ENCODE measurements around the gene RIN3.
A peak's percentile ranks its signal among the peaks of the same experiment; 100 is the strongest.

RIN3 gene

DNA sequence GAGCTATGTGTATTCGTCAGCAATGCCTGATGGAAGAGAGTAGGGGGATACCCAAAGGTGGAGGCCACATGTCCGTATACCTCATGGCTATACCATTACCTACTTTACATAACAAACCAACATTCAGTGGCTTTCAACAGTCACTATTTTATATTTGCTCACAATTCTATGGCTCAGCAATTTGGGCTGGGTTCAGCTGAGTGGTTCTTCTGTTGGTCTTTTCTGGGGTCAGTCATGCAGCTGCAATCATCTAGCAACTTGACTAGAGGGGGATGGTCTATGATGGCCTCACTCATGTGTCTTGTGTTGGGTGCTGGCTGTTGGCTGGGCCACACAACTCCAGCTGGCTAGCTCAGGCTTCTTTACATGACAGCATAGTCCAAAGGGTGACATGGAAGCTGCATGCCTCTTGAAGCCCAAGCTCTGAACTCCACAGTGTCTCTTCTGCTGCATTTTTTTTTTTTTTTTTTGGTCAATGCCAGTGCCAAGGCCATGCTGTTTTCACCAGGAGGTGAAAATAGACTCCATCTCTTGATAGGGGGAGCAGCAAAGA is 53.7 kb downstream of the RIN3 start:
- Mint-ChIP-seq H3K4me3 (no peak overlapping the region), H3K27ac (no peak overlapping the region), H3K36me3 (ENCODE audit: low read depth) (peaks cover 10% of the 10 kb centered on the region), H3K9me3 (peaks cover 18% of the 10 kb centered on the region), H3K27me3 (ENCODE audit: low read depth) (peaks cover 47% of the 10 kb centered on the region), H3K4me1 (ENCODE audit: low read depth) (peaks cover 35% of the 10 kb centered on the region)
- DNase-seq (ENCODE audit: low spot score): no peak

DNA sequence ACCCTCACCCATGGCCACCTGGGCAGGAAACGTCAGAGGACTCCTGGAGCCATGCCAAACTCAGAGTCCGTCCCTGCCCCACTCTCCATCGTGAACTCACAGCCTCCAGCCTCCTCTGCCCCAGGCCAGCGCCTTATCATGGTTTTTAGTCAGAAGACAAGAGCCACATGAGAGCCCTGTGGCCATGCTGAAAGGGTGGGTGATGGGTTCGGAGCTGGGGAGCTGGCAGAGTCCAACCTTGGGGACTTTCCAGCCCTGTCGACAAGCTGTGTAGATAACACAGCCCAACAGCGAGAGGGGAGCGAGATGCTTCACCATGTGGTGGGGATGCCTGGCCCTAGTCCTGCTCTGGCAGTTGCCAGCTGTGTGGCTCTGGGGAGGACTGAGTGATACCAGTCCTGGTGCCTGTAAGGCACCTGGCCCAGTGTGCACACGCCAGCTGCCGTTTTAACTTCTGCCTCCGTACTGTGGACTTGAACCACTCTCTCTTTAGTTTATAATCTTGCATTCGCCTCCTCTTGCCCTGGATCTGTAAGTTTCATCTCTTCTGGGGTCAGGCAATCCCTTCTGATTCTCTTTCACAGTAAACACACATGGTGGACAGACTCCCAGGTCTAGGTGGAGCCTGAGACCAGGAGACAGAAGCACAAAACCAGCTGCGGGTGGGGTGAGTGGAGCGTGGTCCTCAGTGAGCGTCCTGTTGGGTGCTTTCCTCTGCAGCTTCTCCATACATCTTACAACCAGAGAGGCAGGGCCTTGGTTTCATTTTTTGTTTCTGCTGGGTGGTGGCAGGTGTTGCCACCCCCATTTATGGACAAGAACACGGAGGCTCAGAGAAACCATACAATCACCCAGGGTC is 55.3 kb downstream of the RIN3 start:
- H3K4me1 Mint-ChIP-seq (ENCODE audit: low read depth): peaks cover 20% of the 10 kb centered on the region
- H3K36me3 Mint-ChIP-seq (ENCODE audit: low read depth): peaks cover 10% of the 10 kb centered on the region
- H3K4me3 Mint-ChIP-seq: peak overlapping the region; percentile 62
- H3K27me3 Mint-ChIP-seq (ENCODE audit: low read depth): peaks cover 52% of the 10 kb centered on the region
- DNase-seq (ENCODE audit: low spot score): no peak
- peak overlapping the region; percentile 67 for H3K27ac Mint-ChIP-seq
- peaks cover 18% of the 10 kb centered on the region for H3K9me3 Mint-ChIP-seq

DNA sequence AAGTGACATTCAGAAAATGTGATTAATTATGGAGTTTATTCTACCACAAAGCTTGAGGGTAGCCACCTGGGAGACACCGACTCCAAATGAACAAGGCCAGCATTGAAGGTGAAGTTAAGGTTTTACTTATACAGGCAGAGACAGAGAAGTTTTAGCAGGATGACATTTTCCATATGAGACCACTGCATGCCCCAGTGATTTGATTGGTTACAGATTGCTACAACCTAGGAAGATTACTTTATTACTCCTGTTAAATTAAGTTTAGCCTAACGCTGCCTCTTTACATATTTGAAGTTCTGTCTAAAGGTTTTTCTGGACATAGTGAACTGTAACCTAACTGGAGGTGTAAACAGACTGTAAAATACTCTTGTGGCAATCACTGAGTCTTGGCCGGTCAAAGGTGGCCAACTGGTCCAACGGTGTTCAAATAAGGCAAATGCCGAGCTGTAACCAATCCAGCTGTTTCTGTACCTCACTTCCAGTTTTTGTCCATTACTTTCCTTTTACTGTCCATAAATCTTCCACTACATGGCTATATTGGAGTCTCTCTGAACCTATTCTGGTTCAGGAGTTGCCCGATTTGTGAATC is 57.2 kb downstream of the RIN3 start:
- Mint-ChIP-seq H3K4me1 (ENCODE audit: low read depth) (peaks cover 16% of the 10 kb centered on the region), H3K27ac (no peak overlapping the region), H3K27me3 (ENCODE audit: low read depth) (peaks cover 56% of the 10 kb centered on the region), H3K9me3 (peaks cover 18% of the 10 kb centered on the region), H3K36me3 (ENCODE audit: low read depth) (peaks cover 10% of the 10 kb centered on the region), H3K4me3 (no peak overlapping the region)
- no peak for DNase-seq (ENCODE audit: low spot score)

DNA sequence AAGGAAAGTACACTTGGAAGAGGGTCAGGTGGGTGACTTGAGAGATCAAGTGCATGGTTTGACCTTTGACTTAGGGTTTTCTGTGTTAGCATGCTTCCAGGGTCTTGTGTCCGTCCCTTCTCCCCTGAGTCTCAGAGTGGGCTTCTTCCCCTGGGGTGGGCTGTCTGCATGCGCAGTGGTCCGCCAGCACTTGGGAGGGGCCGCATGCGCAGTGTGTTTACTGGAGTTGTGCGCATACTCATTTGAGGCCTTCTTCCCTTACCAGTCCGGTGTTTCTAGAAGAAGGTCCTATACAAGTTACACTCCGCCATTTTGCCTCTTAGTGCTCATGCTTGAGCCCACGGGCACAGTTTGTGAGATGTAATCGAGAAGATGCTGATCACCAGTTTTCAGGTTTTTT is 58.5 kb downstream of the RIN3 start:
- Mint-ChIP-seq H3K4me1 (ENCODE audit: low read depth) (peaks cover 22% of the 10 kb centered on the region), H3K27me3 (ENCODE audit: low read depth) (peaks cover 59% of the 10 kb centered on the region)

DNA sequence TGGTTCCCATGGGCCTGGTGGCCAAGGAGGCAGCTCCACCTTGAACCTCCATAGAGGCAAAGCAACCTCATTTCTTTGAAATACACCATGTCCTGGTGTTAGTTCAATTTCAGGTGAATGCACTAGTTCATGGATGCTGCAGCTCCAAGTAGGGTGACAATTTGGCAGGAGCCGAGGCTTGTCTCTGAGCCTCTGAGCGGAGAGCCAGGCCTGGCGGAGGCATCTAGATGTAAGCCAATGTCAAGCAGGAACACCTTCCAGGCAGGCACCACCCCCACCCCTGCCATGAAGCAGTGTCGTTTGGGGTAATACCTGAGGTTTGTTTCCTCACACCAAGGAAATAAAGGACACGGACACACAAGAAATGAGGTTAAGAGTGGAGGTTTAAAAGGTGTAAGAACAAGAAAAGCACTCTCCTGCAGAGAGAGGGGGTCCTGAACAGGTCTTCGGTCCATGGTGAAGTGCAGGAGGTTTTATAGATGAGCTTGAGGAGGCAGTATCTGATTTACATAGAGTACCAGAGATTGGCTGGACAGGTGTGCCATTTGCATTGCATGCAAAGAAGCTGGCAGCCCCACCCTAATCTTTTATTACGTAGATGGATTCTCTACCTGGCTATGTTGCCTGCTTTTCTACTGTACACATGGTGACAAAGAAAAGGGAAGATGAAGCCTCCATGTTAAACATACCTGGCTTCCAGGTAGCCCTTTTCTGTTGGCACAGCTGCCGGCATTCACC is 60.3 kb downstream of the RIN3 start:
- H3K36me3 Mint-ChIP-seq (ENCODE audit: low read depth): peaks cover 1% of the 10 kb centered on the region
- no peak for DNase-seq (ENCODE audit: low spot score)
- H3K27me3 Mint-ChIP-seq (ENCODE audit: low read depth): peaks cover 61% of the 10 kb centered on the region
- peaks cover 36% of the 10 kb centered on the region for H3K4me1 Mint-ChIP-seq (ENCODE audit: low read depth)
- no peak overlapping the region for H3K27ac Mint-ChIP-seq
- no peak overlapping the region for H3K4me3 Mint-ChIP-seq
- no peaks in the 10 kb centered on the region for H3K9me3 Mint-ChIP-seq

More for the DNA sequence above, 58.5 kb downstream of the RIN3 start:
- Mint-ChIP-seq H3K9me3 (peaks cover 10% of the 10 kb centered on the region), H3K36me3 (ENCODE audit: low read depth) (peaks cover 6% of the 10 kb centered on the region), H3K4me3 (no peak overlapping the region), H3K27ac (no peak overlapping the region)
- DNase-seq (ENCODE audit: low spot score): no peak

DNA sequence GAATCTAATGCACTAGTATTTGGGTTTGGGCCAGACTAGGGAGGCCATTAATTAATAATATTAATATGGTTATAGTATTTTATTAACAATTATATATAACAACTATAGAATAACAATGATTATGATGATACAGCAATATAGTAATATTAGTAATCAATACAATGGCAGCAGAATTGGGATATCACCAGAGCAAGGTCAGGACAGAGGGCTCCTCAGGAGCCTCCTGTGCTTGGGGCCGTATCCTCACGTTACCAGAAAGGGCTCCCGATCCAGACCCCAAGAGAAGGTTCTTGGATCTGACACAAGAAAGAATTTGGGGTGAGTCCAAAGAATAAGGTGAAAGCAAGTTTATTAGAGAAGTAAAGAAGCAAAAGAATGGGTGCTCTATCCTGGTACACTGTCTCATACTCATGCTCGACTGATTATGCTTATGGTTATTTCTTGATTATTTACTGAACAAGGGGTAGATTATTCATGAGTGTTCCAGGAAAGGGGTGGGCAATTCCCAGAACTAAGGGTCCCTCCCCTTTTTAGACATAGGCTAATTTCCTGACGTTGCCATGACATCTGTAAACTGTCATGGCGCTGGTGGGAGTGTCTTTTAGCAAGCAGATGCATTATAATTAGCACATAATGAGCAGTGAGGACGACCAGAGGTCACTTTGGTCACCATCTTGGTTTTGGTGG is 61.6 kb downstream of the RIN3 start:
- no peak overlapping the region for H3K27ac Mint-ChIP-seq
- peaks cover 30% of the 10 kb centered on the region for H3K4me1 Mint-ChIP-seq (ENCODE audit: low read depth)
- no peaks in the 10 kb centered on the region for H3K36me3 Mint-ChIP-seq (ENCODE audit: low read depth)
- no peaks in the 10 kb centered on the region for H3K9me3 Mint-ChIP-seq
- no peak for DNase-seq (ENCODE audit: low spot score)
- no peak overlapping the region for H3K4me3 Mint-ChIP-seq
- H3K27me3 Mint-ChIP-seq (ENCODE audit: low read depth): peaks cover 62% of the 10 kb centered on the region

DNA sequence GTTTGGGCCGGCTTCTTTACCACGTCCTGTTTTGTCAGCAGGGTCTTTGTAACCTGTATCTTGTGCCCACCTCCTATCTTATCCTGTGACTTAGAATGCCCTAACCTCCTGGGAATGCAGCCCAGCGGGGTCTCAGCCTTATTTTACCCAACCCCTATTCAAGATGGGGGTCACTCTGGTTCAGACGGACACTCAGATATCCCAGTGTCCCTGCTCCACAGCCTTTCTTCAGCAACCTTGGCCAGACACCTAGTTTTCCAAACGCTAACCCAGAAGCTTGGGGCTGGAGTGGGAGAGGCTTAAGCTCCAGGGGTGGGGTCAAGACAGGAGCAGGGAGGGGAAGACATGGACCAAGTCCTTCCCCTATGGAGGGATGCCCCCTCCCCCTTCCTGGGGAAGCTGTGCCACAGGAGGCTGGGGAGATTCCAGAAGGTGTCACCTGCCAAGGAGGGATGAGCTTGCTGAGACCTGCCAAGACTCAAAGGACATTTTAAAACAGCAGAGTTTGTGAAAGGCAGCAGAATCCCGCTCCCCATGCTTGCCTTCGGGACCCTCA is 62.2 kb downstream of the RIN3 start:
- Mint-ChIP-seq H3K9me3 (no peaks in the 10 kb centered on the region), H3K27me3 (ENCODE audit: low read depth) (peaks cover 62% of the 10 kb centered on the region), H3K4me1 (ENCODE audit: low read depth) (peaks cover 32% of the 10 kb centered on the region), H3K27ac (no peak overlapping the region), H3K4me3 (no peak overlapping the region), H3K36me3 (ENCODE audit: low read depth) (no peaks in the 10 kb centered on the region)
- no peak for DNase-seq (ENCODE audit: low spot score)

DNA sequence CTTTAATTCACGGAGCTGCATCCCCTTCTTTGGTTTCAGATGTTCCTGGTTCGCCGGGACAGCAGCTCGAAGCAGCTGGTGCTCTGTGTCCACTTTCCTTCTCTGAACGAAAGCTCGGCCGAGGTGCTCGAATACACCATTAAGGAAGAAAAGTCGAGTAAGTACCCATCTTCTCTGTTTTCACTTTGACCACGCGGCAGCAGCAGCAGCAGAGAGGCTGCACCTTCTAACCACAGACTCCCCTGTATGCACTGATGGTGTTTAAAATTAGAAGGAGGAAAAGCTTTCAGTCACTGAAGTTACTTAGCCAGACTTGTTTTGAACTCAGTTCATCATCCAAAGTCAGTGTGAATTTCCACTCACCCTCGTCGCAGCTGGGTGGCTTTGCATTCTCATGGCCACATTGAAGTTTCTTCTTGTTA is 63.8 kb downstream of the RIN3 start:
- DNase-seq (ENCODE audit: low spot score): no peak
- Mint-ChIP-seq H3K4me3 (peak overlapping the region; percentile 78), H3K27me3 (ENCODE audit: low read depth) (peaks cover 58% of the 10 kb centered on the region), H3K27ac (peak overlapping the region; percentile 72), H3K4me1 (ENCODE audit: low read depth) (peaks cover 29% of the 10 kb centered on the region), H3K9me3 (no peaks in the 10 kb centered on the region), H3K36me3 (ENCODE audit: low read depth) (no peaks in the 10 kb centered on the region)

DNA sequence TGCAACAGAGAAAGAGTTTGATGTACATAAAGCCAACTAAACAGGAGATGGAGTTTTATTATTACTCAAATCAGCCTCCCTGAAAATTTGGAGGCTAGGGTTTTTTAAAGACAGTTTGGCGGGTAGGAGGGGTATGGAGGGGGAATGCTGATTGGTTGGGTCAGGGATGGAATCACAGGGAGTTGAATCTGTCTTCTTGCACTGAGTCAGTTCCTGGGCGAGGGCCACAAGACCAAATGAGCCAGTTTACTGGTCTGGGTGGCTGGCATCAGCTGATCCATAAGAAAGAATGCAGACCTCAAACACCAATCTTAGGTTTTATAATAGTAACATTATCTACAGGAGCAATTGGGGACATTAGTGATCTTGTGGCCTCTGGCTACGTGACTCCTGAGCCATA is 64.9 kb downstream of the RIN3 start:
- Mint-ChIP-seq H3K9me3 (no peaks in the 10 kb centered on the region), H3K4me3 (no peak overlapping the region), H3K27me3 (ENCODE audit: low read depth) (peaks cover 63% of the 10 kb centered on the region), H3K27ac (no peak overlapping the region), H3K4me1 (ENCODE audit: low read depth) (peaks cover 37% of the 10 kb centered on the region), H3K36me3 (ENCODE audit: low read depth) (peaks cover 8% of the 10 kb centered on the region)
- no peak for DNase-seq (ENCODE audit: low spot score)

DNA sequence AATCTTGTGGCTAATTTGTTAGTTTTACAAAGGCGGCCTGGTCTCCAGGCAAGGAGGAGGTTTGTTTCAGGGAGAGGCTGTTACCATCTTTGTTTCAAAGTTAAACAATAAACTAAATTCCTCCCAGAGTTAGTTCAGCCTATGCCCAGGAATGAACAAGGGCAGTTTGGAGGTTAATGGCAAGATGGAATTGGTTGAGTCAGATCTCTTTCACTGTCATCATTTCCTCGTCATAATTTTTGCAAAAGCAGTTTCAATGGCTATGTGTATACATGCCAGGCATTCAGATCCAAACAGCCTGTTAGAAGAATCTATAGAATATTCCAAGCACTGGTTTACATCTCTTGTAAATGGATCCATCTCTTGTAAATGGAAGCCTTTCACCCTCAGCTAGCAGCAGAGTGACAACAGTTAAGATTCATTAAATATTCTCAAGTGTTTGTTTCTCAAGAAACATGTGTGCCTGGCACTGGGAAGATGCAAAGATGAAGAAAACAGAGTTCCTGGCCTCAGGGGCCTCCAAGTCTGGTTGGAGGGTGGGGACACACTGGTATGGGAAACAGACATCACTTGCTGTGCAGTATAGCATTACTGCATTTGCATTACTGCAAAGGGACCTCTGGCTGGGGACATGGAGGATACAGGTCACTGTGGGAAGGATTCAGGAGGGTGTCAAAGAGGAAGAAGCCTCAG is 65.8 kb downstream of the RIN3 start:
- Mint-ChIP-seq H3K36me3 (ENCODE audit: low read depth) (peaks cover 8% of the 10 kb centered on the region), H3K4me1 (ENCODE audit: low read depth) (peaks cover 37% of the 10 kb centered on the region), H3K9me3 (no peaks in the 10 kb centered on the region), H3K27me3 (ENCODE audit: low read depth) (peaks cover 61% of the 10 kb centered on the region), H3K27ac (no peak overlapping the region), H3K4me3 (no peak overlapping the region)
- DNase-seq (ENCODE audit: low spot score): no peak

DNA sequence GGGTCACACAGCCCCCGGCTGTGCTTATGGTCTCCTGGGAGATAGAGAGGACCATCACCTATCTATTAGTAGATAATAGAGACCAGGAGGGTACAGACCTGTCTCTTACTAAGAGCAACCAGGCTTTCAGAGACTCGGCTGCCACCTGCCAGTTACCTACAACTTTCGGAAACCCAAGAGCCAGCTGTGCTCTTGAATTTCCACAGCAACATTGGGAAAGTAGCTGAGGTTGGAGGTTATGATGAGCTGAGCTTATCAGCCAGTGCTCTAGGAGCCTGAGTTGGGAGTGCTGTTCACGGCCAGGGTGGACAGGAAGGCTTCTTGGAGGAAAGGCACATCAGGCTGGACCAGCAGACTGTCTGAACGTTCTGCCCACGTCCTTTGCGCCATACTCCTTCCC is 67.6 kb downstream of the RIN3 start:
- Mint-ChIP-seq H3K4me3 (no peak overlapping the region), H3K36me3 (ENCODE audit: low read depth) (peaks cover 10% of the 10 kb centered on the region)

DNA sequence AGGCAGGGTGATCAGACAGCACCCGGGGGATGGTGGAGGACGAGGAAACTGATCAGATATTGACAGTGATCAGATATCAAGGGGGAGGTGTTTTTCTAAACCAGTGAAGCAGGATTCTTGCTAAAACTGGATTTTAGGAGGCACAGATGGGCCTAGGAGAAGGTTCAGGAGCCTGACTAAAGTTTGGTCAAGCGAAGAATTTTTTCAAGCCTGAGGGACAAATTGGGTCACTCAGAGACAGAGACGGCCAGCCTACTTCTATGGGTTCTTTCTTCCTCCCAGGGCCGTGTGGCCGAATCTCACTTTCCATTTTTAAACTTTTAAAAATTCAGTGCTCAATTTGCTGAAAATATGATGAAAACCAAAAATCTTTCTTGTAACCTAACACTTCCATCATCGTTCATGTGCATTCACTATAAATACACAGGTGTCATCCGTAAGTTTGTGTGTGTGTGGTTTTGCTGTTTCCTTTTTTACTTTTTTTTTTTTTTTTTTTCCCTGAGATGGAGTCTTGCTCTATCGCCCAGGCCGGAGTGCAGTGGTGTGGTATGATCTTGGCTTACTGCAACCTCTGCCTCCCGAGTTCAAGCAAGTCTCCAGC is 68.5 kb downstream of the RIN3 start:
- Mint-ChIP-seq H3K9me3 (no peaks in the 10 kb centered on the region), H3K27ac (no peak overlapping the region), H3K4me1 (ENCODE audit: low read depth) (peaks cover 48% of the 10 kb centered on the region), H3K4me3 (no peak overlapping the region), H3K36me3 (ENCODE audit: low read depth) (peaks cover 12% of the 10 kb centered on the region), H3K27me3 (ENCODE audit: low read depth) (peaks cover 52% of the 10 kb centered on the region)
- DNase-seq (ENCODE audit: low spot score): no peak

More for the DNA sequence above, 67.6 kb downstream of the RIN3 start:
- peaks cover 46% of the 10 kb centered on the region for H3K4me1 Mint-ChIP-seq (ENCODE audit: low read depth)
- H3K9me3 Mint-ChIP-seq: no peaks in the 10 kb centered on the region
- DNase-seq (ENCODE audit: low spot score): no peak
- H3K27me3 Mint-ChIP-seq (ENCODE audit: low read depth): peaks cover 58% of the 10 kb centered on the region
- no peak overlapping the region for H3K27ac Mint-ChIP-seq

All from T-helper 2 cell treated with Interferon-gamma antibody and Interleukin-4, amounts not matched to agents 5 μg/mL and 100 μg/mL, for 36 hours (primary cell).